Femur (tissue), 1 donor: Measurements from ENCODE around the gene FGFRL1.
"Not testable (repeated sequence)": the region's sequence is repeated elsewhere in the genome, so short reads cannot be mapped to it uniquely, and the experiment has no call there.

ENCODE experiments used
- DNase-seq: peaks from one replicate; pipeline ENCODE4 v3.0.0-alpha.2; 2017

FGFRL1 gene

DNA sequence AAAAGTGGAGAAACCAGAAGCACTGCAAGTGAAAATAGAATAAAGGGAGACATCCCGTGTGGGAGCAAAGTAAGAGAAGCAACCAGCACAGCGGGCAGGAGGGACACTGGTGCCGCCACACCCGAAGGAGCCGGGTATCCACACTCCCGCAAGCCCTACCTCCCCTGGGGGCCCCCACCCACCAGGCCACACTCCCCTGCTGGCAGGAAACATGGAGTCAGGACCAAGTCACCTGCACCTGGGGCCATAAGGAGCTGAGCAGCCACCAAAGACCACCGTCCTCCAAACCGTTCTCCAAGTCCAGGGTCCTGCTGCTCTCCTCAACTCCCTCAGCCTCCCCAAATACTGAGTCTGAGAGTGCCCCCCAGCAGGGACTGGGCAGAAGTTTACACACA is 30.5 kb downstream of the FGFRL1 start:
- DNase-seq = no peak

DNA sequence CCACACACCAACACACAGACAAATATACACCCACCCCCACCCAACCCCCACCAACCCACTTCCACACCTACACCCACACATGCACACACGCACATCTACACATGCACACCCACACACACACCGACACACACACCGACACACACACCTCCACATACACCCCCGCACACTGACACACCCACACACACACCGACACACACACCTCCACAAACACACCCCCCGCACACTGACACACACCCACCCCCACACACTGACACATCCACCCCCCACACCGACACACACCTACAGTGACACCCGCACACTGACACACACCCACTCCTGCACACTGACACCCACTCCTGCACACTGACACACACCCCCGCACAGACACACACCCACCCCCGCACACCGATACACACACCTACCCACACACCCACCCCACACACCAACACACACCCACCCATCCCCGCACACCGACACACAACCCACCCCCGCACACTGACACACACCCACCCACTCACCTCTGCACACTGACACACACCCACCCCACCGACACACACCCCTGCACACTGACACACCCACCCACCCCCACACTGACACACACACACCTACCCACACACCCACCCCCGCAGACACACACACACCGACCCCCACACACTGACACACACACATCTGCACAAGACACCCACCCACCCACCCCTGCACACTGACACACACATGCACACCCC is 31.1 kb downstream of the FGFRL1 start:
- peak; percentile 27 for DNase-seq

DNA sequence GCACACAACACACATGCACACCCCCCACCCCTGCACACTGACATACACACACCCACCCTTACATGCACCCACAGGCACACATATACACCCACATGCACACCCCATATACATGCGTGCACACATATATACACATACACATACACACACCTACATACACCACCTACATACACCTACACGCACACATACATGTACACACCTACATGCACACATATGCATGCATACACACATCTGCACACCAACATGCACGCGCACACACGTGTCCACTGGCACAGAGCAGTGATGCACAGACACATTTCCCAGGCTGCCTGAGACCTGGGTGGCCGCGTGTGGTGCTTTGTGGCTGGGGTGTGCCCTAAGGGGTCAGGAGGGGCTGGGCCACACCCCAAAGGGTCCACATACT is 31.7 kb downstream of the FGFRL1 start:
- no peak for DNase-seq

DNA sequence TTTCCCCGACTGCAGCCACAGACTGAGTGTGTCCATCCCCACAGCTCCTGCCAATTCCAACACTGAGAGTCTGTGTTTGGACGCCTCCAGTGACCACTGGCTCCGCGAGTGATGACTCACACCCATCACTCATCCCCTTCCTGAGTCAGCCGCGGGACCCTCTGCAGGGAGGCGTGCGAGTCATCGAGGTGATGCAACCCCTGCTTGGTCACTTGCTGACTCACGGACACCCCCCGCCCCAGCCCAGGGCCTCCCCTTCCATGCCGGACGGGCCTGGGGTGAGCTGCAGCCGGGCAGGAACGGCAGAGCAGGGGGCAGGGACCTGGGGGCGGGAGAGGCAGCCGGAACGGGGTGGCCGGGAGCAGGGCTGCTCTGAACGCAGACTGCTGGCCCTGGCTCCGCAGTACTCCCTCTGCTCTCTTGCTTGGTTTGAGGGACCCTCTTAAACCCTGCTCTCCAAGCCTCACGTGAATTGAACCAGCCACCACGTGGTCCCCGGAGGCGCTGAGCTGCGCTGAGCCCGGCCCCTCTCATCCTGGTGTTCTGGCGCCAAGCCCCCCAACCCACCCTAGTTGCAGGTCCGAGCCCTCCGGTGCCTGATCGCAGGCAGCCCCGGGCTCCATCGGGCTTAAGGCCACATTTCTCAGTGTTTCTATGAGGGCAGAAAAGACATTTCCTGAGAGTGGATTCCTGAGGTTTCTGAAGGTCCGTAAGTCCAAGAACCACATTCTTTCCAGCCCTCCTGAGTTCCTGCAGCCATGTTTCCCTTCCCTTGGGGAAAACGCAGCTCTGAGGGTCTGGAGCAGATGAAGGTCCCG is 32.4 kb downstream of the FGFRL1 start:
- DNase-seq = peak; percentile 92

DNA sequence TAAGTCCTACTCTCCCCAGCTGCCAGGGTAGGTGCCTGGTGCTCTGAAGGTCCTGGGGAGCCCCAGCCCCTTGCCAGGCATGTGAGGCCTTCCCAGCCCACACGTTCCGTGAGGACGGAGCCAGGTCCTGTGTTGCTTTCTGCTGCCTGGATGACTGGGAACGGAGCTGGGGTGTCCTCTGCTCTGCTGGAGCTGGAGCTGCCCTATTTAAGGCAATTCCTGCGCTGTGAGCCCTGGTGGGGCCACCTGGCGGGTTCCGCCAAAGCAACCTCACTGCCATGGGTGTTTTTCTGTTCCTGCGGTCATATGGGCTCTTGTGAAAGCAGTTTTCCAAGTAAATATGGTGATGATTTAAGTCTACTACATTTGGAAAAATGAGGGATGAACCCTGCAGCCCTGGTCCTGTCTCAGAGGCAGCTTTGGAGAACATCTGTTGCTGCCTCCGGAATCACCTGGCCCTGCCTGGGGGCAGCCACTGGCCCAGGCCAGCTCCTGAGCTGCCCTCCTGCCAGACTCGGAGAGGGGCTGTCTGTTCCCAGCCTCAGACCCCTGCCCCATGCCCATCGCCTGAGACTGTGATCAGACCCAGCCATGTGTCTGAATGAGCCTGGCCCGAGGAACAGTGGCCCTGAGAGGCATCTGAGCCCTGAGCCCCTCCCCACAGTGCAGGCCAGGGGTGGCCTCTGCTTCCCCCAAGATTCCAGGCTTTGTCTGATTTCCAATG is 33.2 kb downstream of the FGFRL1 start:
- DNase-seq = peak; percentile 52

DNA sequence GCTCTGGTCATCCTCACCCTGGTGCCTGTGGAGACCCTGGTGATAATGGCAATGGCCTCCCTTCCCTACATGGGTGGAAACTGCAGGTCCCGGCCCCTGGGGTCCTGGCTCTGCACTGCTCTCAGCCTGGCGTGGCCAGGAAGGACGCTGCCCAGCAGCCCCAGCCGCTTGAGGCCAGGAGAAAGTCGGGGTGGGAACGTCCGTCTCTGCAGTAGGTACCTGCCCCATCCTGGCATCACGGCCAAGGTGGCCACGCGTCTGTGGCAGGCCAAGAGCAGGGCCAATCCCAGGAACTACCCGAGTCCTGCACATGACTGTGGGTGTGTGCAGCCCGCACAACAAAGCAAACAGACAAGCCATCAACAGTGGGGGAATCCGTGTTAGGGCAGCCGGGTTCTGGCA is 33.8 kb downstream of the FGFRL1 start:
- peak; percentile 31 for DNase-seq

DNA sequence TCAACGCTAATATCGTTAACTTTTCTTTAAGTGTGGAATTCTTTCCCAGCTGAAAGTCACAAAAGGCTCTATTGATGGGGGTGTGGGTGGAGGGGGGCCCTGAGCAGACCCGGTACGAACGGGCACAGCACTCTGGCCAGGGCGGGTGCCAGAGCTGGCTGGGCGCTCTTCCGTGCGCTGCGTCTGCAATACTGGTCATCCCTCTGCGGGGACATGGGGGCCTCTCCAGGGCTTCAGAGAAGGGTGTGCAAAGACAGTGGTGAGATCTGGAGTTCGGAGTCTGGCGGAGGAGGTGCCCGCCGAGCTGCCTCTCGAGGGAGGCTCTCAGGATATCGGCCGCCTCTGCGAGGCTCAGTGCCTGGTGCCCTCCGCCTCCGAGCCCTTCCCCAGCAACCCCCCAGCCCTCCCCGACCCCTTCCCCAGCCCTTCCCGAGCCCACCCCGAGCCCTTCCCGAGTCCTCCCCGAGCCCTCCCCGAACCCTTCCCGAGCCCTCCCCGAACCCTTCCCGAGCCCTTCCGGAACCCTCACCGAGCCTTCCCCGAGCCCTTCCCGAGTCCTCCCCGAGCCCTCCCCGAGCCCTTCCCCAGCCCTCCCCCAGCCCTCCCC is 34.3 kb downstream of the FGFRL1 start:
- DNase-seq = peak; percentile 44

DNA sequence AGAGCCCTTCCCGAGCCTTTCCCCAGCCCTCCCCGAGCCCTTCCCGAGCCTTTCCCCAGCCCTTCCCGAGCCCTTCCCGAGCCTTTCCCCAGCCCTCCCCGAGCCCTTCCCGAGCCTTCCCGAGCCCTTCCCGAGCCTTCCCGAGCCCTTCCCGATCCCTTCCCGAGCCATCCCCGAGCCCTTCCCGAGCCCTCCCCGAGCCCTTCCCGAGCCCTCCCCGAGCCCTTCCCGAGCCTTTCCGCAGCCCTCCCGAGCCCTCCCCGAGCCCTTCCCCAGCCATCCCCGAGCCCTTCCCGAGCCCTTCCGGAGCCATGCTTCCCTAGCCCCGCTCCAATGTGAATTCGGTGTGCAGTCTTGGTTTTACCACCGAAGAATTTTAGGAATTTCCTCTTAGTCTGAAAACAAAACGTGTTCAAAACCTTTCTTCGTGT is 35.2 kb downstream of the FGFRL1 start:
- peak; percentile 89 for DNase-seq

DNA sequence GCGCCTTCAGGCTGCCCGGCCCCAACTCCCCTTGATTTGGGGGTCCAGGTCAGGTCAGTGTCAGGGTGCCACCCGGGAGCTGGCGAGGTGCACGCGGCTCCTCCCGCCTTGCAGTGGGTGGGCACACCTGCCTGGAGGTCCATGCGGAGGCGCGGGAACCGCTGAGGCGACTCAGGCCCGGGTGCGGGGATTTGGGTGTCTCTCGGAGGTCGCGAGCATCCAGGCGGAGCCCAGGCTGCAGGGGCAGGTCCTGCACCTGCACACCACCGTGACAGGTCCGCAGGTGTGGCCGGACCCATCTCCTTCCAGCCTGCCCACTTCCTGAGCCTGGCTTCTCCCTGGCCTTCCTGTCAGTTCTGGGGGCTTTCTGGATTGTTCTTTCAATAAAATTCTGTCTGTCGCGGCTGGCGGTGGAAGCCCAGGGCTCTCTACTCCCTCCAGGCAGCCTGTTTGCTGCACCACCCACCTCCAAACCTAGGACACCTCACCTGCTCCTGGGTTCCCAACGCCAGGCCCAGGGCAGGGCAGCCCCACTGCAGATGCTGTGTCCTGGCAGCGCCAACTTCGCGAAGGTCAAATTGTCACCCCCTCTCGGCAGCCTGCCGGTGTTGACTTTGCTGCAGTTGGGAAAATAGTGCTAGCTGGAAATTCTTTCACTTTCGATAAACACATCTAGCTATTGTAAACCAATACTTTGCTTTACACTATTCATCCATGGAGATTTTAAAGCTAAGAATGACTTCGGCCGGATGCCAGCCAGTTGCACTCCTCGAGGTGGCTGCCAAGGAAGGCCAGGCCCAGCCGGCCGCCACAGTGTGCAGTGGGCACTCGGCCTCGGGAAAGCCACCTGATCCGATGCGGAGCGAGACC is 35.9 kb downstream of the FGFRL1 start:
- DNase-seq = peak; percentile 43

DNA sequence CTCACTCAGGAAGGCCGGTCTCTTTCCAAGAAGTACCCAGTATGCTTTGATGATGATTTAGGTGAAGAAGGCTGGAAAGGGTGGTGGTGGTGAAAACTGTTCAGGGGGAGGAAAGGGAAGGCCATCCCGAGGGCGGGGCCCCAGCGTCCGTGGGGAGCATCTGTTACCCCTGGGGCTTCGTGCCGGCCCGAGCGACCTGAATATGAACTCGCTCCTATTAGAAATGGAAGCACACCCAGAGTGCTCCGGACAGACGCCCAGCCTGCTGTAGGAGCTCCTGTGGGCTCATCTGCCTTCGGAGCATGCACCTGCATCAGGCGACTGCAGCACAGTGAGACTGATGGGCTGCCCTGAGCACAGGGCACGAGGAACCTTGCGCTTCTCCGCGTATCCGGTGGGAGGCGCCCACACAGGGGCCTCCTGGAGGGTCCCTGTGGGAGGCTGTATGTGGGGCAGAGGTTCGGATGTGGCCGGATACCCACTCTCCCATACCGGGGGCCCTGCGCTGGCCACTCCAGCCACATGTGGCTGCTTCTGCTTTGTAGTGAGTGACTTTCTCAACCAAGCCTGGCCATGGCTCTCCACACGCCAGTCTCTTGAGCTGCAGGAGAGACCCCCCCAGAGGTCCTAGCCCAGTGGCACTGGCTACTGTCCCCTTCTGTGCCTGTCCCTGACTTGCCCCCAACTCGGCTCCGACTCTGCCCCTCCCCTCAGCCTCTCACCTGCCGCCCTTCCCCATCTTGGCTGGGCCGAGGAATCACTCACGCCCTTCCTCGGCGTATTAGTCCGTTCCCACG is 36.7 kb downstream of the FGFRL1 start:
- no peak for DNase-seq

DNA sequence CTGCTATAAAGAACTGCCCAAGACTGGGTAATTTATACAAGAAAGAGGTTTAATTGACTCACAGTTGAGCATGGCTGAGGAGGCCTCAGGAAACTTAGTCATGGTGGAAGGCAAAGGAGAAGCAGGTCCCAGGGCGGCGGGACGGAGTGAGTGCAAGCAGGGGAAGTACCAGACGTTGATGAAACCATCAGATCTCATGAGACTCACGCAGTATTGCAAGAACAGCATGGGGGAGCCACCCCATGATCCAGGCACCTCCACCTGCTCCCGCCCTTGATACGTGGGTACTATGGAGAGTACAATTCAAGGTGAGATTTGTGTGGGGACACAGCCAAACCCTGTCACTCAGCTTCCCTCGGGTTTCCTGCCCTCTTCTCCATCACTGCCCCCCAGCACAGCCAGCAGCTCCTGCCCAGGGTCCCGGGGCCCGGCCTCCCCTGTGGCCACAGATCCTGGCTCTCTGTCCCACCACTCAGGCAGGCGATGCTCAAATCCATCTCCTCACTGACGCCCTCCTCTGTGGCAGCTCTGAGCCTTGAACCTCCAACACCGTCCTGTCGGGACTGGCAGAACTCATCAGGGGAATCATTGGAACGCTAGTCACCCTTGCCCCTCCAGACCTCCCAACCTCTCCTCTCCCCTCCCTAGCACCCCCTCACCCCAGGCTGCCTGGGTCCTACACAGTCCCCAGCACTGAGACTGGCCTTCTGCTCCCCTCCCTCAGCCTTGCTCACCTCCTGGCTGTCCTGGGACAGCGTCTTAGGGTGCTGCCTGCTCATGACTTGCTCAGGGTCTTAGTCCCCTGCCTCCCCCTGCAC is 37.6 kb downstream of the FGFRL1 start:
- DNase-seq = no peak

DNA sequence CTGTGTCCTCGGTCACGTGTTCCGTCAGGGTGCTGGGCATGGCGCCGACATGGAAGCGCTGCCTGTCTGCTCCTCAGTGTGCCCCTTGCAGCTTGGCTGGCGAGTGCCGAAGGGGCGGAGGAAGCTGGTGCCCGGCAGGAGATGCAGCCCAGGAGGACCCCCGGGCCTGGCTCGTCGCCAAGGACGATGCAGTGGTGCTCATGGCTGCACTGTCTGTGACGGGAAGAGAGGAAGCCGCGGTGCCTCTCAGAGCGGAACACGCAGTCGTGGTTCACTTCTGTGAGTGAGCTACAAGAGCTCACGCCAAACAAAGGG is 38.1 kb downstream of the FGFRL1 start:
- no peak for DNase-seq

DNA sequence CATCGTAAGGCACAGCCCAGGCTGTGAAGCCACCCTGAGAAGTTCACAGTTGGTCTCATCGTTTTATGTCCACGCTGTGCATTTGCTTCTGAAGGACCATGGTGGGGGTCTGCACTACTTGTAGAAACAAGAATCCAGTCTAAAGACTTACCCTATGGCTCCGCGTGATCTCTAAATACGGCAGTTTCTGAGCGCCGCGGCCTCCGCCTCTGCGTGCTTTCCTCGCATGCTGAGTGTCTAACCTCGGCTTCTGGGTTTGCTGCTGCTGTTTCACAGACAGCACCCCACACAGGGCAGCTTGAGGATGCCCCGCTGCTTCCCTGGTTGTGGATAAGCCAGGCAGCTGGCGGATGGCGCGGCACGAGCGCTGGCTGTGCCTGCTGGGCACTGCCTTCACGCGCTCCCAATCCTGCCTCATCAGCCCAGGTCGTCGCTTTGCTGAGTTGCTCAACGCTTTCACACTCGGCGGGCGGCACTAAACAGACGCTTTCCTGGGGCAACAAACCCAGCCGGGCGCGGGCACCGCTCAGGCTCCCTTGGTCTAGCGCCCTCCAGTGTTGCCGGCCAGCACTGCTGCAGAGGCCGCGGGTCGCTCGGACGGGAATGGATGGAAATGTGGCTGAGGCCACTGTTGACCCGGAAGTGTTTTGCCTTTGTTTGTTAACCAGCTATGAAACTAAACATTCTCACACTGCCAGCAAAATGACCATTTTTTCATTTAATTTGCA is 39.2 kb downstream of the FGFRL1 start:
- DNase-seq = peak; percentile 38

DNA sequence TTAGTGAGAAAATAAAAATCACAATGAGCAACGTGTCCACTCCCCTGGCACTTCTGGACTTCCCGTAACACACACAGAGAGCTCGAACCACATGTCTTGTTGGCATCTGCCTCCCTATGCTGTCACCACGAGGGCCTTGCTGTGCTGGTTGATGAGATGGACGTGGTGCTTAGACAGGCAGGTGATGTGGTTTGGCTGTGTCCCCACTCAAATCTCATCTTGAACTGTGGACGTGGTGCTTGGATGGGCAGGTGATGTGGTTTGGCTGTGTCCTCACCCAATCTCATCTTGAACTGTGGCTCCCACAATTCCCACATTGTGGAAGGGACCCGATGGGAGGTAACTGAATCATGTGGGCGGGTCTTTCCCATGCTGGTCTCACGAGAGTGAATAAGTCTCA is 40.0 kb downstream of the FGFRL1 start:
- DNase-seq = no peak

DNA sequence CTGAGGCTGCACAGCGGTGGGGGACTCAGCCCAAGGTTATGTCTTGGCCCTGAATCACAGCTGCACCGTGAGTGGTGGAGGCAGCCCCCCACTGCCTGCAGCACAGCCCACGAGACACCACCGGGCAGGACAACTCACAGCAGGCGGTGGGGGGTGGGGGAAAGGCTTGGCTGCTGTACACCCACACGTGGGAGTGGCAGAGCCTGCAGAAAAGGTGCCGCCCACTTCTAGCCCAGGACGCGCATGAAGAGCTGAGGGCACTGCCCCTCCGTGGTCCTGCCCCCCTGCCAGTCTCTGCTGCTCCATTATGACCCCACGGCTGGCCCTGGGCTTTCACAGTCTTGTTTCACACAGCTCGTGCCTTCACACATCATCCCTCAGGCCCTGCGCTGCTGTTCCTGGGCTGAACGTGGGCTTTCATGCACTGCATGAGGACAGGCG is 40.8 kb downstream of the FGFRL1 start:
- DNase-seq = no peak

DNA sequence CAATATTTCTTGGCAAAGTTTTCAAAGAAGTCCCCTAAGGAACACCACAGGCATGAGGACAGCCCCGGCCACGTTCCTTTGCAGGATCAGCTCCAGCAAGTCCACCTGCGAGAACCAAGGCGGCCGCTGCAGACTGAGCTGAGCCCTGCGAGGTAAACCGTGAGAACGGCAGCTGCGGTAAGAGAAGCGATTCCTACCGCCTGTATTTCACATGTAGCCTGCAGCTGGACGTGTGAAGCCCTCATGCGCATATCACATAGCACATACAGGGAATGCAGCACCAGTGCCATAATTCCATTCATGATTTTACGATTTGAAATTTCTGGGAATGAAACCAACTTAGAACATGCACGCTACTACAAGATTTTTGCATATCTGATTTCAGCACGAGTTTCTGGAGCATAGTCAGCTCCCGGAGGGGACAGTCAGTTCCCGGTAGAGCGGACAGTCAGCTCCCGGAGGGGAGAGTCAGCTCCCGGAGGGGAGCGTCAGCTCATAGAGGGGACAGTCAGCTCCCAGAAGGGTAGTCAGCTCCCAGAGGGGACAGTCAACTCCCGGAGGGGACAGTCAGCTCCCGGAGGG is 41.7 kb downstream of the FGFRL1 start:
- peak; percentile 55 for DNase-seq

DNA sequence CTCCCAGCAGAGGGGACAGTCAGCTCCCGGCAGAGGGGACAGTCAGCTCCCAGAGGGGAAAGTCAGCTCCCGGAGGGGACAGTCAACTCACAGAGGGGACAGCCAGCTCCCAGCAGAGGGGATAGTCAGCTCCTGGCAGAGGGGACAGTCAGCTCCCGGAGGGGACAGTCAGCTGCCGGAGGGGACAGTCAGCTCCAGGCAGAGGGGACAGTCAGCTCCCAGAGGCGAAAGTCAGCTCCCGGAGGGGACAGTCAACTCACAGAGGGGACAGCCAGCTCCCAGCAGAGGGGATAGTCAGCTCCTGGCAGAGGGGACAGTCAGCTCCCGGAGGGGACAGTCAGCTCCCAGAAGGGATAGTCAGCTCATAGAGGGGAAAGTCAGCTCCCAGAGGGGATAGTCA is 42.5 kb downstream of the FGFRL1 start:
- not testable (repeated sequence) for DNase-seq

DNA sequence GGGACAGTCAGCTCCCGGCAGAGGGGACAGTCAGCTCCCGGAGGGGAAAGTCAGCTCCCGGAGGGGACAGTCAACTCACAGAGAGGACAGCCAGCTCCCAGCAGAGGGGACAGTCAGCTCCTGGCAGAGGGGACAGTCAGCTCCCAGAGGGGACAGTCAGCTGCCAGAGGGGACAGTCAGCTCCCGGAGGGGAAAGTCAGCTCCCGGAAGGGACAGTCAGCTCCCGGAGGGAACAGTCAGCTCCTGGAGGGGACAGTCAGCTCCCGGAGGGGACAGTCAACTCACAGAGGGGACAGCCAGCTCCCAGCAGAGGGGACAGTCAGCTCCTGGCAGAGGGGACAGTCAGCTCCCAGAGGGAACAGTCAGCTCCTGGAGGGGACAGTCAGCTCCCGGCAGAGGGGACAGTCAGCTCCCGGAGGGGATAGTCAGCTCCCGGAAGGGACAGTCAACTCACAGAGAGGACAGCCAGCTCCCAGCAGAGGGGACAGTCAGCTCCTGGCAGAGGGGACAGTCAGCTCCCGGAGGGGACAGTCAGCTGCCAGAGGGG is 43.3 kb downstream of the FGFRL1 start:
- DNase-seq = not testable (repeated sequence)

DNA sequence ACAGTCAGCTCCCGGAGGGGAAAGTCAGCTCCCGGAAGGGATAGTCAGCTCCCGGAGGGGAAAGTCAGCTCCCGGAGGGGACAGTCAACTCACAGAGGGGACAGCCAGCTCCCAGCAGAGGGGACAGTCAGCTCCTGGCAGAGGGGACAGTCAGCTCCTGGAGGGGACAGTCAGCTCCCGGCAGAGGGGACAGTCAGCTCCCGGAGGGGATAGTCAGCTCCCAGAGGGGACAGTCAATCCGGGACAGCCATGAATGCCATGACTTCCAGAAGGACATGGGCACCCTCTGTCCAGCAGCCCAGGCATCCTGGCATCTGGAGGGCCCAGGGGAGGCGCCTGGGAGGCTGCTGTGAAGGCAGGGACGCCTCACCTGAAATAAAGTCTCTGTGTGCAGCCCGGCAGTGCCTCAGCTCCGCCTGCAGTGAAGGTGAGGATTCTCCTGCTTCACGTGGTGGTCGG is 43.8 kb downstream of the FGFRL1 start:
- DNase-seq = peak; percentile 19
